Activated CD8-positive, alpha-beta T cell treated with anti-CD3 and anti-CD28 coated beads for 36 hours (primary cell): ENCODE measurements around the gene MAST4. TPM values are rescaled to one million over a fixed set of nuclear protein-coding genes. Genes with fewer than 3 reads are reported as not detected.

Experiments used
- ATAC-seq: fragments of 200-7000 bp; cut with Tn5 transposase; one replicate; pipeline ENCODE4 v1.10.0; 2021; ENCODE audit warnings: mild to moderate bottlenecking, moderate library complexity
- CTCF ChIA-PET: fragments of 350-600 bp; sonication (Branson Sonifier 250); formaldehyde crosslinking; loops from one replicate; lab custom pipeline; 2021; ENCODE audit warnings: antibody characterized with exemption; lab: Charles Lee
- POLR2A ChIA-PET: fragments of 350-600 bp; sonication (Branson Sonifier 250); formaldehyde crosslinking; loops from one replicate; lab custom pipeline; 2021; ENCODE audit warnings: antibody characterized with exemption; lab: Charles Lee
- DNase-seq: peaks from one replicate; pipeline ENCODE4 v3.0.0-alpha.2; 2020
- H3K27ac Mint-ChIP-seq: one replicate; pipeline ENCODE4 v1.8.0; 2021; ENCODE audit warnings: mild to moderate bottlenecking, mixed read lengths
- H3K27me3 Mint-ChIP-seq: one replicate; pipeline ENCODE4 v1.8.0; 2021; ENCODE audit warnings: mixed read lengths
- H3K36me3 Mint-ChIP-seq: one replicate; pipeline ENCODE4 v1.8.0; 2021; ENCODE audit warnings: low read depth, mixed read lengths
- H3K4me1 Mint-ChIP-seq: one replicate; pipeline ENCODE4 v1.8.0; 2021; ENCODE audit warnings: low read depth, mixed read lengths
- H3K4me3 Mint-ChIP-seq: one replicate; pipeline ENCODE4 v1.8.0; 2021; ENCODE audit warnings: mild to moderate bottlenecking, moderate library complexity, mixed read lengths
- H3K9me3 Mint-ChIP-seq: one replicate; pipeline ENCODE4 v1.8.0; 2021; ENCODE audit warnings: mixed read lengths
- CTCF ChIP-seq: fragments of 200-600 bp; IDR thresholded peaks from one replicate; pipeline ENCODE4 v1.8.0; 2022; ENCODE audit warnings: antibody characterized with exemption, mild to moderate bottlenecking
- intact Hi-C: fragments of 100-400 bp; cut with micrococcal nuclease; formaldehyde crosslinking; loops from one replicate; pipeline ENCODE4 v1.10.0; 2022
- total RNA-seq, 2 experiments: library from RNA; stranded (reverse); gene quantifications; one replicate each; pipeline ENCODE4 v1.2.3, GENCODE V29; 2021

MAST4 gene
- total RNA-seq, 2 experiments from 2014 or later, result 7.6 to 10.0 TPM

DNA sequence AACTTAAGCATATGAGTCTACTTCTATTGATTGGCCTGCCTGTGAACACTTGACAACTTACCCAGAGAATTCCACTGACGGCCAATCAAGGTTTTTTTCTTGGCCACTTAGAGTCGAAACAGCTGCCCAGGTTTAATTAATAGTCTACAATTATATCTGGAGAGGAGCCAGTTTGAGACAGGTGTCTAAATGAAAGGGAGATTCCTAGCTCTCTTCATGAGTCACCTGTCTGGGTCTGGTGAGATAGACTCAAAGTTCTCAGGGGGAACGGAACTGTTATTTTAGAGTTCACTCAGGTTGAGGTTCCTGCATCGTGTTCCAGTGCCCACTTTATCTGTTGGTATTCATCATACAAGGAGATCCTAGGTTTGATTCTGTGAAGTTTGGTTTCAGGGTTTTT, 489.4 kb downstream of the MAST4 start:
- Mint-ChIP-seq H3K36me3 (no peaks in the 10 kb centered on the region), H3K4me3 (no peak overlapping the region), H3K9me3 (no peaks in the 10 kb centered on the region), H3K27ac (no peak overlapping the region), H3K27me3 (no peaks in the 10 kb centered on the region), H3K4me1 (peaks cover 14% of the 10 kb centered on the region)
- no peak for DNase-seq
- ChIA-PET CTCF (no interaction called here), POLR2A (no interaction called here)
- no peak for TF ChIP-seq CTCF
- ATAC-seq, result no peak
- intact Hi-C loops, result no loop called here

GRCh38 chr5:67089200-67089725, 493.1 kb downstream of the MAST4 start:
- Mint-ChIP-seq H3K4me3 (no peak overlapping the region), H3K27ac (no peak overlapping the region), H3K9me3 (no peaks in the 10 kb centered on the region), H3K36me3 (no peaks in the 10 kb centered on the region), H3K4me1 (peaks cover 2% of the 10 kb centered on the region), H3K27me3 (no peaks in the 10 kb centered on the region)
- ChIA-PET CTCF (no interaction called here), POLR2A (no interaction called here)
- ATAC-seq (no peak), DNase-seq (no peak)
- intact Hi-C loops, result no loop called here
- TF ChIP-seq CTCF, result no peak

GRCh38 chr5:67090040-67090439, 493.8 kb downstream of the MAST4 start:
- no peak for DNase-seq
- intact Hi-C loops, result no loop called here
- peaks cover 2% of the 10 kb centered on the region for H3K4me1 Mint-ChIP-seq
- CTCF ChIA-PET, result no interaction called here
- H3K27ac Mint-ChIP-seq, result no peak overlapping the region
- peaks cover 3% of the 10 kb centered on the region for H3K36me3 Mint-ChIP-seq
- no peak overlapping the region for H3K4me3 Mint-ChIP-seq
- no peaks in the 10 kb centered on the region for H3K9me3 Mint-ChIP-seq
- H3K27me3 Mint-ChIP-seq, result no peaks in the 10 kb centered on the region
- POLR2A ChIA-PET, result no interaction called here
- TF ChIP-seq CTCF, result no peak
- ATAC-seq, result no peak

- CTCF ChIA-PET, result no interaction called here
These were observed 494.4 kb downstream of the MAST4 start for GRCh38 chr5:67090593-67090992.

GRCh38 chr5:67092535-67092934, 496.3 kb downstream of the MAST4 start:
- POLR2A ChIA-PET, result no interaction called here
- no peak overlapping the region for H3K27ac Mint-ChIP-seq
- H3K4me1 Mint-ChIP-seq, result no peaks in the 10 kb centered on the region
- CTCF ChIA-PET, result no interaction called here
- peaks cover 3% of the 10 kb centered on the region for H3K36me3 Mint-ChIP-seq
- no peak for DNase-seq
- H3K9me3 Mint-ChIP-seq, result no peaks in the 10 kb centered on the region
- no peak for ATAC-seq
- no peak overlapping the region for H3K4me3 Mint-ChIP-seq
- no peaks in the 10 kb centered on the region for H3K27me3 Mint-ChIP-seq
- no peak for TF ChIP-seq CTCF
- intact Hi-C loops, result no loop called here

More at GRCh38 chr5:67090593-67090992, 494.4 kb downstream of the MAST4 start:
- no peak overlapping the region for H3K27ac Mint-ChIP-seq
- H3K4me1 Mint-ChIP-seq, result peaks cover 2% of the 10 kb centered on the region
- TF ChIP-seq CTCF, result no peak
- POLR2A ChIA-PET, result no interaction called here
- ATAC-seq (no peak), DNase-seq (no peak)
- no peak overlapping the region for H3K4me3 Mint-ChIP-seq
- intact Hi-C loops, result no loop called here
- H3K9me3 Mint-ChIP-seq, result no peaks in the 10 kb centered on the region
- H3K27me3 Mint-ChIP-seq, result no peaks in the 10 kb centered on the region
- peaks cover 3% of the 10 kb centered on the region for H3K36me3 Mint-ChIP-seq
